Measurements from ENCODE around the gene NLRP10. TPM values are rescaled to one million over a fixed set of nuclear protein-coding genes. Genes with fewer than 3 reads are reported as not detected.

Gene NLRP10
- total RNA-seq, 1 donor from 2014 or later = not detected

Other genes starting within 250 kb of the NLRP10 start
- gene OR5P2, start 168.5 kb downstream of the NLRP10 start, total RNA-seq = not detected in 2 replicates
- not detected in 2 replicates for gene OR5P3, start 134.6 kb downstream of the NLRP10 start, total RNA-seq
- gene OR10A6, start 34.2 kb downstream of the NLRP10 start, total RNA-seq = not detected in 2 replicates
- gene OR10A3, start 23.7 kb downstream of the NLRP10 start, total RNA-seq = not detected in 2 replicates
- gene EIF3F, start 21.9 kb upstream of the NLRP10 start, total RNA-seq = 202 and 220 TPM in 2 replicates
- 0.05 and 0.07 TPM in 2 replicates for gene TUB, start 115.8 kb upstream of the NLRP10 start, total RNA-seq
- 7.7 and 8.3 TPM in 2 replicates for gene RIC3, start 203.6 kb upstream of the NLRP10 start, total RNA-seq